GM21529 (cell line): Measurements from ENCODE around the gene WNT3A.
"Not testable (repeated sequence)": the region's sequence is repeated elsewhere in the genome, so short reads cannot be mapped to it uniquely, and the experiment has no call there.

Source experiments
- ATAC-seq: cut with Tn5 transposase; IDR thresholded peaks from one replicate; pipeline ENCODE4 v1.9.1; 2021; ENCODE audit not compliant: unreplicated experiment

The WNT3A gene

GRCh38 chr1:228006786-228007048 is at the start of gene WNT3A:
WNT3A (plus strand) TSS chr1:228006998; CDS start chr1:228007129, 131 bp downstream.
- ATAC-seq: no peak

- ATAC-seq: no peak
Observed at GRCh38 chr1:227958617-227959324, 48.0 kb upstream of the WNT3A start.

- no peak for ATAC-seq
Observed at GRCh38 chr1:227959325-227959860, 47.4 kb upstream of the WNT3A start.

GRCh38 chr1:227961651-227962466 is 44.9 kb upstream of the WNT3A start:
- no peak for ATAC-seq

- not testable (repeated sequence) for ATAC-seq
Observed at GRCh38 chr1:227966733-227967132, 40.1 kb upstream of the WNT3A start.

- ATAC-seq: not testable (repeated sequence)
Observed at GRCh38 chr1:227967815-227968214, 39.0 kb upstream of the WNT3A start.

- ATAC-seq: not testable (repeated sequence)
Observed at GRCh38 chr1:227970076-227970995, 36.5 kb upstream of the WNT3A start.

- ATAC-seq: not testable (repeated sequence)
Observed at GRCh38 chr1:227971216-227971615, 35.6 kb upstream of the WNT3A start.

- not testable (repeated sequence) for ATAC-seq
Observed at GRCh38 chr1:227971643-227972282, 35.0 kb upstream of the WNT3A start.

- not testable (repeated sequence) for ATAC-seq
Observed at GRCh38 chr1:227972283-227972679, 34.5 kb upstream of the WNT3A start.

- ATAC-seq: not testable (repeated sequence)
Observed at GRCh38 chr1:227972843-227973374, 33.9 kb upstream of the WNT3A start.

GRCh38 chr1:227973724-227974288 is 33.0 kb upstream of the WNT3A start:
- ATAC-seq: not testable (repeated sequence)

- not testable (repeated sequence) for ATAC-seq
Observed at GRCh38 chr1:227975583-227976283, 31.1 kb upstream of the WNT3A start.

GRCh38 chr1:227987181-227987580 is 19.6 kb upstream of the WNT3A start:
- no peak for ATAC-seq

GRCh38 chr1:227994632-227995300 is 12.0 kb upstream of the WNT3A start:
- ATAC-seq: no peak

GRCh38 chr1:227996187-227996950 is 10.4 kb upstream of the WNT3A start:
- ATAC-seq: no peak

- ATAC-seq: no peak
Observed at GRCh38 chr1:227998374-227999055, 8.3 kb upstream of the WNT3A start.
